GM19438 (cell line): ENCODE results near the gene MINDY2.

Source experiments
- ATAC-seq: cut with Tn5 transposase; IDR thresholded peaks from one replicate; pipeline ENCODE4 v1.9.1; 2021; ENCODE audit warnings: low read depth; ENCODE audit not compliant: unreplicated experiment

MINDY2 gene

GRCh38 chr15:58770857-58771620 is at the start of gene MINDY2:
Gene MINDY2, plus strand, starts transcription at chr15:58771302. Its CDS starts 94 bp downstream, at chr15:58771396.
- peak; percentile 92 for ATAC-seq

GRCh38 chr15:58724466-58724865 is 46.6 kb upstream of the MINDY2 start:
- ATAC-seq, result no peak

- ATAC-seq, result no peak
Observed at GRCh38 chr15:58726867-58727266, 44.2 kb upstream of the MINDY2 start.

- ATAC-seq, result no peak
Observed at GRCh38 chr15:58731756-58732535, 39.2 kb upstream of the MINDY2 start.

GRCh38 chr15:58732625-58733363 is 38.3 kb upstream of the MINDY2 start:
- no peak for ATAC-seq

GRCh38 chr15:58734859-58735258 is 36.2 kb upstream of the MINDY2 start:
- ATAC-seq, result no peak

GRCh38 chr15:58736018-58736643 is 35.0 kb upstream of the MINDY2 start:
- no peak for ATAC-seq

GRCh38 chr15:58737298-58737697 is 33.8 kb upstream of the MINDY2 start:
- no peak for ATAC-seq

- no peak for ATAC-seq
Observed at GRCh38 chr15:58738046-58738707, 32.9 kb upstream of the MINDY2 start.

- no peak for ATAC-seq
Observed at GRCh38 chr15:58740436-58740835, 30.7 kb upstream of the MINDY2 start.

- no peak for ATAC-seq
Observed at GRCh38 chr15:58741032-58741431, 30.1 kb upstream of the MINDY2 start.

GRCh38 chr15:58742022-58742813 is 28.9 kb upstream of the MINDY2 start:
- no peak for ATAC-seq

GRCh38 chr15:58742819-58743502 is 28.1 kb upstream of the MINDY2 start:
- no peak for ATAC-seq

GRCh38 chr15:58746174-58746573 is 24.9 kb upstream of the MINDY2 start:
- no peak for ATAC-seq

- ATAC-seq, result peak; percentile 15
Observed at GRCh38 chr15:58748040-58748851, 22.9 kb upstream of the MINDY2 start.

- ATAC-seq, result peak; percentile 34
Observed at GRCh38 chr15:58748852-58749531, 22.1 kb upstream of the MINDY2 start.

- peak; percentile 80 for ATAC-seq
Observed at GRCh38 chr15:58749532-58750337, 21.4 kb upstream of the MINDY2 start, which contains the start of gene ADAM10. Gene ADAM10, minus strand, starts transcription at chr15:58749707. Its CDS starts 173 bp downstream, at chr15:58749534.
